Measurements from ENCODE around the gene ESR2.

GRCh38 chr14:64209444-64210131, 84.6 kb downstream of the ESR2 start:
- TF ChIP-seq EZH2phosphoT487 (IDR thresholded peaks at IDR 0.05; ENCODE audit: borderline replicate concordance, low read length), result no peak
- no peak for TF ChIP-seq CTCF (IDR thresholded peaks at IDR 0.05; ENCODE audit: low read depth, low read length, poor library complexity, severe bottlenecking)

Measured in DOHH2 (cell line).